Activated CD4-positive, alpha-beta T cell treated with anti-CD3 and anti-CD28 coated beads for 4 hours (primary cell): Measurements from ENCODE around the gene FOSL2.

Source experiments
- DNase-seq, 2 donors: peaks; one replicate each; pipeline ENCODE4 v3.0.0-alpha.2; 2020

FOSL2 gene

DNA sequence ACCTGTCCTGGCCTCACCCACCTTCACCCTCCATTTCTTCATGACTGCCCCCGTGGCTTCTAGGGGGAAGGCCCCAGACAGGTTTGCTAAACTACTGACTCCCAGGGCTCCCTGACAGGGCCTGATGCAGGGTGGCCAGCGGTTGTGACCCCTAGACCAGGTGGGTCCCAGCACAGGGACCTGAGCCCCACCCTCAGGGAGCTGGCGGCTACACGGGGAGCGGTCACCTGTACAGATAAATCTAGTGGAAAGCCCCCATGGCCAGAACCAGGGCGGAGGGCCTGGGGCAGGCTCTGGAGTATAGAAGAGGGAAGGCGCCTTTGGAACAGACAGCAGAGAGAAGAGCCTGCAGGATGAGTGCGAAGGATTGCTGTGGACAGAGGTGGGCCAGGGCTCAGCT is 60.7 kb downstream of the FOSL2 start:
- no peak for DNase-seq

DNA sequence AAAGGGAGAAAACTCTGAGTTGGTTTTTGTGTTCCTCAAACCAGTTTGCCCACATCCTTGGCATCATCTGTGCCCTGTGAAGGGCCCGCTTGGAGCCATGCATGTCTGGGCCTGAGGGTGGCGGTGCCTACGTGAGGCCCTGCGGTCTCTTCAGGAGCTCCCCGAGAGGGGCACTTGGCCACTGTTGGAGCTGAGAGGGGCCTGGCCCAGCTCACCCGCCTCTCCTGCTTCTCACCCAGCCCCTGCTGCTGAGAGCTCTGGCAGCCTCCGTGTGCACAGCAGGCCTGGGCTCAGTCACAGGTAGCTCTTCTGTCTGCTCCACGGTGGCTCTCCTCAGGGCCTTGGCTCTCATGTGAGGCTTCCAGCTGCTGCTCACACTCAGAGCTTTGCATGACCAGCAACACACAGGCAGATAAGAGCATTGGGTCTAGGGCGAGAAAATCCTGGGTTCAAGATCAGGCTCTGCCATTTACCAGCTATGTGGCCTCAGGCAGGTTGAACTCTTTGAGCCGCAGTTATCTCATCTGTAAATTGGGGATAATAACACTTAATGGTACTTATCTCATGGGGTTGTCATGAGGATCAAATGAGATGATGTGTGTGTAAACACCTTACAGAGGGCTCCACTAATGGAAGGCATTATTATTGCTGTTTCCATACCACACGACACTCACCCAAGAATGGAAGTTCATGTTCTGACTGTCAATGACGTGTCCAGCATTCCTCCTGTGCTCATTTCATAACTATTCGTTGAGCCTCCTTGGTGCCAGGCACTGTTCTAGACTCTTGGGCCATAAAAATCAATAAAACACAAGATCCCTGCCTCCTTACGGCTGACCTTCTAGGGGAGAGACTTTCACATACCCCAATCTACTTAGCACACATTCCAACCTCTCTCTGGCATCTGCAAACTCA is 61.6 kb downstream of the FOSL2 start:
- no peak for DNase-seq

DNA sequence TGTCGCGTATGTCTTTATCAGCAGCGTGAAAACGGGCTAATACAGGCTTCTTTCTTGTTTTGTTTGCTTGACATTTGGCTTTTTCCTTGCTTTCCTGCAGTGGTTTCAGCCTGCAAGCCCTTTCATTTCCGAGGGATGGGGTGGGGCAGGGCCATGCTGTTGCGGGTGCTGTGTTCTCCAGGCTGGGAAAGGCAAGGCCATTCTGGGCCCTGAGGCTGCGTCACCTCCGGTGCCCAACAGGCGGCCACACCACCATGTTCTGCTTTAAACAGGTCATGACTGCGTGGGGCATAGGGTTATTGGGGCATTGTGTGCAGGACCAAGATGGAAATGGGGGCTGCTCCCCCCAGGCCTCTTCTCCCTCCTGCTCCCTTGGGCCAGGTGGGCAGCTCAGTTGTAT is 64.6 kb downstream of the FOSL2 start:
- DNase-seq, result no peak

DNA sequence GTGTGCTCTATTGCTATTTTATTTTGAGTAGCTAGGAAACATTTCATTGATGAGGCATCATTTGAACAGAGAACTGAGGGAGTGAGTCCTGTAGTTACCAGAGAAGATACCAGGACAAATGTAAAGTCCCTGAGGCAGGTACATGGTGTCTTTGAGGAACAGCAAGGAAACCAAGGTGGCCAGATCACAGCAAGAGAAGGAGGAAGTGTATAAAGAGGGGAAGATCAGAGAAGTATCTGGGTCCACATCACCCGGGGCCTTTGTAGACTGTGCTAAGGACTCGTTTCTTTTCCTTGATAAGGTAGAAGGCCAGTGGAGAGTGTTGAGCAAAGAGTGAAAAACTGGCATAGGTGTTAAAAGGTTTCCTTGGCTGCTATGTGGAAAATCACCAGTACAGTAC is 68.4 kb downstream of the FOSL2 start:
- DNase-seq, result no peak

DNA sequence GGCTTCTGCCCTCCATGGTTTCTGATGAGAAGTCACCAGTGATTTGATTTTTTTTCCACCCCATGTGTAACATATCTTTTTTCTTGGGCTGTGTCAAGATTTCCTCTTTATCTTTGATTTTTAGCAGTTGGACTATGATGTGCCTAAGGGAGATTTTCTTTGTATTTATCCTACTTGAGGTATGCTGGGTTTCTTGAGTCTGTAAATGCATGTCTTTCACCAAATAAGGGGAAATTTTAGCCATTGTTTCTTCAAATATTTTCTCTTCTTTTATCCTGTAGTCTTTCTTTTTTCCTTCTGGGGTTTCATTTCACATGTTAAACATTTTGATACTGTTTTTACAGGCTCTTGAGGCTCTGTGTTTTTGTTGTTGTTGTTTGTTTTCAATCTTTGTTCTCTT is 69.5 kb downstream of the FOSL2 start:
- no peak for DNase-seq

DNA sequence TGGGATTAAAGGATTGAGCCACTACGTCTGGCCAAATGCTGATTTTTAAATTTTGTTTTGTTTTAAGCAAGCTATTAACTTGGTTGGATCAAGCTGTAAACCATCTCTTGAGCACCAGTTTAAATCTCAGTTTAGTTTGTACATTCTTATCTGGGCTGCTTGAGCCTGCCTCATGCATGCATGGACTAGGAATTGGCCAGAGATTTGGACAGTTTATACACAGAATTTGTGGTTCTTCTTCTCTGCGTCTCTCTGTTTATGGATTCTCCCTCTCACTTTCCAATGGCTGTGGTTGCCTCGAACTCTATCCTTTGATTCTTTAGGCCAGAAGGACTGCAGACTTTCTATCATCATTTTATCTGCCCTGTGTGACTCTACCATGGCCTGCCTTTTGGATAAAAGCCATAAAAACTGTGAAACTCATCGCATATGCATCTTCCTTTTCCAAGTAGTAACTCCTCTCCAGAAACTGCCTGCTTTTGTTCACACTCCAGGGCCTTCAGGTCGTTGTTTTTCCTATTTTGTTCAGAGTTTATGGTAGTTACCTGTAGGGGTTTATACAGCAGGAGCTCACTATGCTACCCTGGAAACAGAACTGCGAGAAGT is 70.7 kb downstream of the FOSL2 start:
- DNase-seq, result no peak

DNA sequence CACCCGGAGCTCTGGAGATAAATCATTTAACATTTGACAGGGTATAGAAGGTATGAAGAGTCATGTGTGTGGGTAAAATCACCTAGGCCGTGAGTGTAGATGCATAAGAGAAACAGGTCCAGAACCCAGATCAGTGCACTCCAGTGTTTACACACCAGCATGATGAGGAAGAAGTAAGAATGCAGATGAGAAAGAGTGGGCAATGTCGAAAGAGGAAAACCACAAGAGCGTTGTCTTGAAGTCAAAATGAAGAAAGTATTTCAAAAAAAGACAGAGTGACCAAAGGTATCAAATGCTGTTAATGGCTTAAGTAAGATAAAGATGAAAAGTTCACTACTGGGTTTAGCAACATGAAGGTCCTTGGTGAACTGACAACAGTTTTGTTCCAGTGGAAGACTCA is 71.2 kb downstream of the FOSL2 start:
- no peak for DNase-seq

DNA sequence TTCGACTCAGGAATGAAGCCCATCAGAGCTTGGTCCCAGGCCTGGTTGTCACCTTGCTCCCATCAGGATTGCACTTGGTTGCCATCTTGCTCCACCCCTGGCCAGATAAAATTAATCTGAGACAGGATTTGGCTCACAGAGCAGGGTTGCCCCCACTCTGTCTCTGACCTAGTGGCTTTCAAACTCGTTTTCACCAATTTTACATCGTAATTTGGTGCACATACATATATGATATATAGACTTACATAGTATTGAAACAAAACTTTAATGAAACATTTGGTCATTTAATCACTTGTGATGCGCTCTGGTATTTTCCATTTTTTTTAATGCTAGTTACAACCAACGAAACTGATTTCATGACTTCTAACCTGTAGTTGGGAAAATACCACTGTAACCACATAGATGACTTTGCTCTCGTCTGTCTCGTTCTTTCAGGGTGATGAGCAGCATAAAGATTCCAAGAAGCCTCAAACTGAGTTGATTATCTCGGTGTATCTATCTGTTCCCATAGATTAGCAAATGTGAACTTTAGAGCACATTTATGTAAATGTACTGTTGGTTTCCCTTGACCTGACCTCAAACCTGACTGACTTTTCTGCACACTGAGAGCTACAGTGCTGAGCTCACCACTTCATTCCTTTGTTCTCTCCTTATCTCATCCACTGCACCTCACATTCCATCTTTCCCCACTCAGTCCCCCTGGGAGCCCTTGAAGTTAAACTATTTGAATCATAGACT is 72.7 kb downstream of the FOSL2 start:
- no peak for DNase-seq
